ENCODE measurements around the gene NFAM1.

GRCh38 chr22:42446151-42446550 lies 13.9 kb upstream of the NFAM1 start:
- TF ChIP-seq CTCF (conservative IDR thresholded peaks at IDR 0.05; ENCODE audit: low read length) (no peak), EZH2phosphoT487 (IDR thresholded peaks at IDR 0.05; ENCODE audit: borderline replicate concordance) (no peak)

Measured in Loucy (cell line).